GM18951 (cell line): ENCODE measurements around the gene SLC37A4.
"Not testable (repeated sequence)": the region's sequence is repeated elsewhere in the genome, so short reads cannot be mapped to it uniquely, and the experiment has no call there.

ENCODE experiments used
- POLR2A ChIP-seq: IDR thresholded peaks from 4 replicates; pipeline ENCODE4 v1.6.1; 2011; ENCODE audit warnings: mild to moderate bottlenecking; ENCODE audit not compliant: insufficient read length, insufficient read depth; ENCODE audit errors: extremely low read depth
- in situ Hi-C: fragments of 300-500 bp; cut with MboI; formaldehyde crosslinking; loops from one replicate; pipeline ENCODE4 v1.12.0; 2022; ENCODE audit warnings: low sequenced_read_pairs, mixed read lengths, inconsistent platforms; ENCODE audit not compliant: unreplicated experiment

The SLC37A4 gene

GRCh38 chr11:118988280-118988679, 42.4 kb downstream of the SLC37A4 start:
- TF ChIP-seq POLR2A = no peak
- in situ Hi-C loops = no loop called here

- in situ Hi-C loops = no loop called here
- TF ChIP-seq POLR2A = no peak
Observed at GRCh38 chr11:118984825-118985224, 45.9 kb downstream of the SLC37A4 start.

- in situ Hi-C loops = not testable (repeated sequence)
Observed at GRCh38 chr11:118984337-118984736, 46.3 kb downstream of the SLC37A4 start.

GRCh38 chr11:118980191-118980881, 50.3 kb downstream of the SLC37A4 start:
- in situ Hi-C loops = no loop called here
- TF ChIP-seq POLR2A = no peak

- in situ Hi-C loops = no loop called here
- TF ChIP-seq POLR2A = no peak
Observed at GRCh38 chr11:118979434-118979833, 51.2 kb downstream of the SLC37A4 start.

GRCh38 chr11:118975771-118976709, 54.6 kb downstream of the SLC37A4 start:
- TF ChIP-seq POLR2A = no peak

More at GRCh38 chr11:118975771-118976709, 54.6 kb downstream of the SLC37A4 start:
- in situ Hi-C loops = no loop called here
